H1 (cell line): Measurements from ENCODE around the gene PCDHA5. TPM values are rescaled to one million over a fixed set of nuclear protein-coding genes. Genes with fewer than 3 reads are reported as not detected.

ENCODE experiments used
- EP300 ChIP-seq, 2 experiments: IDR thresholded peaks; 1 replicate in 1 of 2; 2 replicates in 1 of 2; pipeline ENCODE4 v1.6.1; 2011 to 2012; ENCODE audit warnings: low read depth in 2 of 2, low read length in 2 of 2, mild to moderate bottlenecking in 2 of 2, borderline replicate concordance in 1 of 2, inconsistent platforms in 1 of 2, moderate library complexity in 1 of 2
- JUN ChIP-seq: IDR thresholded peaks from 2 replicates; pipeline ENCODE4 v1.6.1; 2011; ENCODE audit warnings: low read depth, mild to moderate bottlenecking, improper control_type of control experiment, low read length
- KDM4A ChIP-seq: IDR thresholded peaks from one replicate; pipeline ENCODE4 v1.7.1; 2012; ENCODE audit warnings: low read depth, mild to moderate bottlenecking, moderate library complexity, low read length, inconsistent platforms; ENCODE audit not compliant: severe bottlenecking
- RBBP5 ChIP-seq: IDR thresholded peaks from 2 replicates; pipeline ENCODE4 v1.7.1; 2012; ENCODE audit warnings: low read depth, mild to moderate bottlenecking, inconsistent platforms, low read length, moderate library complexity, borderline replicate concordance
- polyA plus RNA-seq, 7 experiments: library from polyadenylated mRNA; depleted of rRNA in 3 of 7; stranded (reverse) in 5 of 7; unstranded in 2 of 7; fragments of >200 nt in 5 of 7; fragments of 200-250 nt in 2 of 7; gene quantifications; 1 replicate in 5 of 7; 2 replicates in 1 of 7; 4 replicates in 1 of 7; pipeline versions ENCODE4 v1.2.1 to v1.2.3, GENCODE V29; 2011 to 2013; ENCODE audit warnings: missing spikeins in 2 of 7, mixed read lengths in 2 of 7
- total RNA-seq: library from RNA; stranded (reverse); fragmentation: NEBNext Ultra II Directional; extraction: Animal tissue kit (Norgen Biotek cat#: 25700); gene quantifications from 2 replicates; pipeline ENCODE4 v1.2.1, GENCODE V29; 2021

PCDHA5 gene
- total and polyA plus RNA-seq, 2 of the 8 experiments (the other 6 are each of a cell fraction or from before 2014, with no cell fraction given), result 0.33 to 0.76 TPM

DNA sequence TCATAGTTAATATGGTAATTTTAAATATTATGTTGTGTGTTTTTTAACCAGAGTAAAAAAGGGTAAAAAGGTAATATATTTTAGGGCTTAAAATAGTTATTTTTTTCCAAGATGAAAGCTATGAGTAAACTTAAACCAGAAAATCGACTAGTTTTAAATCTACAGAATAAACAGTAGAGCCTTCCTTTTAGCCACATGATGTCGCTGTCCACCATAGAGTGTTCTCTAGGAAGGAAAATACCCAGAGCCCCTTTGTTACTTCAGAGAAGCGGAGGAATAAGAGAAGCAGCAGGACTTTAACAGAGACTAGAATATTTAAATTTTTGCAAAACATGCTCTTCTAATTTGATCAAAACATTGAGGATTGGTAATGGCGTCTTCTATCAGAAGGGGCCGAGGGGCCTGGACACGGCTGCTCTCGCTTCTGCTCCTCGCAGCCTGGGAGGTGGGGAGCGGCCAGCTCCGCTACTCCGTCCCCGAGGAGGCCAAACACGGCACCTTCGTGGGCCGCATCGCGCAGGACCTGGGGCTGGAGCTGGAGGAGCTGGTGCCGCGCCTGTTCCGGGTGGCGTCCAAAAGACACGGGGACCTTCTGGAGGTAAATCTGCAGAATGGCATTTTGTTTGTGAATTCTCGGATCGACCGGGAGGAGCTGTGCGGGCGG is 26.7 kb upstream of the PCDHA5 start, which contains the start of gene PCDHA2 (continued):
- peak; percentile 48 for TF ChIP-seq KDM4A
- no peak for TF ChIP-seq RBBP5
- TF ChIP-seq JUN, result no peak
- TF ChIP-seq EP300 (IDR thresholded peaks at IDR 0.05; ENCODE audit: borderline replicate concordance in 1 of 2, low read depth in 2 of 2, low read length in 2 of 2), result no peak
